ENCODE data around the gene C12orf76.

Gene C12orf76

DNA sequence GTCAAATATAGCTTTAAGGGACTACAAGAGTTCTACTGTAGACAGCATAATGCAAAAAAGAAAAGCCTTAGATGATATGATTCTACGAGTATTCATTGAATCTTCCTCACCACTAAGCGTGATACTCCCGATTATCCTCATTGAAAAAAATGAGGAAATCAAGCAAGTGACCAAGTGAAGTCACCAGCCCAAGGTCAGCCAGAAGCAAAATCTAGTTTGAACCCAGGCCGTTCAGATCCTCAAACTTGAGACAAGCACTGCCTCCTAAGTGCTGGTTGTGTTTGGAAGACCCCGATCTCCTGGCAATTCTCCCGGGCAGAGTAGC lies 53.0 kb downstream of the C12orf76 start:
- Histone ChIP-seq H3K4me3 (ENCODE audit: low read length) (peak overlapping the region; percentile 92), H3K4me1 (ENCODE audit: control insufficient read depth, insufficient read depth, low read length) (peaks cover 4% of the 10 kb centered on the region), H3K9ac (ENCODE audit: low read length) (peak overlapping the region; percentile 70), H3K27me3 (ENCODE audit: control insufficient read depth, insufficient read depth, low read length) (no peaks in the 10 kb centered on the region), H3K27ac (ENCODE audit: low read depth, low read length) (peak overlapping the region; percentile 27), H3K36me3 (ENCODE audit: control insufficient read depth, insufficient read depth, low read length) (peaks cover 3% of the 10 kb centered on the region)

DNA sequence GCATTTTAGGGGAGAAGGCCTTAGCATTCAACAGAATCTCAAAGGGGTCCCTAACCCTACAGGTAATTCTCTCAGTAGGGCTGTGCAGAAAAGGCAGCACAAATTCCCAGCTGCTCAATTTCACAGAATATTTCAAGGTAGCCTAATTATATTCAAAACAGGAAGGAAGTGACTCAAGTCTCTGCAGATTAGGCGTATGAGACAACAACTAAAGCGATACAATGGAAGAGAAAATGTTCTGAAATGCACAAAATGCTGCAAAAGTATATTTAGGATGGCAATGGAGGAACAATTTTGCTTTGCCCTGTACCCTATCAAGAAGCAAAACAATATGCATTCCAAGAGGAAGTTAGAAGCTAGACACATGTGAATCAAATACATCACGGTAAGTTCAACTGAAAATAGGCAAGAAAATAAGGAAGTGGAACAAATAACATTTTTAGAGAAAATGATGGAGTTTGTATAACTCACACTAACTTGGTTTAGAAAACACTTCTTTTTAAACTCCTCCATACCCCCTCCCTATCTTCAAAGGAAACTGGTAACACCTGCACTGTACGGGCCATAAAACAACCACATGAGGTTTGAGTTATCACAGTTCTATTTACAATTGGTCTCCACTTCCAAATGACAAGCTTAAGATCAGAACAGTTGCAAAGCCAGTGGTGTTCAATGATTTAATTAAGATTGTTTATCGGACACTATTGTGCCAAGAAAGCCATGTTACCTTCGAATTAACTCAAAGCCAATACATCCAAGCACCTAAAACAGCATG lies 53.7 kb downstream of the C12orf76 start:
- Histone ChIP-seq H3K9ac (ENCODE audit: low read length) (no peak overlapping the region), H3K27ac (ENCODE audit: low read depth, low read length) (no peak overlapping the region), H3K27me3 (ENCODE audit: control insufficient read depth, insufficient read depth, low read length) (no peaks in the 10 kb centered on the region), H3K36me3 (ENCODE audit: control insufficient read depth, insufficient read depth, low read length) (peaks cover 5% of the 10 kb centered on the region), H3K4me1 (ENCODE audit: control insufficient read depth, insufficient read depth, low read length) (peaks cover 2% of the 10 kb centered on the region), H3K4me3 (ENCODE audit: low read length) (peak overlapping the region; percentile 92)

DNA sequence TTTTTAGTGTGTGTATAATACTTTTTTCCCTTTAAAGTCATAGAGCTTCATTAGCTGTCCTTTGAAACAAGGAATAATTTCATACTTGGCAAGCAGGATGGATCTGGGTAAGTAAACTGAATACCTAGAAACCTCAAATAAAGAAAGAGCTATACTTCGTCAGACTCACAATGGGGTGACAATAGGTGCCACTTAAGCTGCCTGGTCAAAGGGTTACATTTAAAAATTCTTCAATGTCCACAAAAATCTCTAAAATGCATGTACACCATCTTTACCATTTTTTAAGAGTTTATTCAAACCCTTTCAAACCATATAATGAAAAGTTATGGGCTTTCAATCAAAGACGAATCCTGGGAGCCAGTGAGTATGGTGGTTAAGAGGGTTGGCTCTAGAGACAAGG lies 55.2 kb downstream of the C12orf76 start:
- Histone ChIP-seq H3K36me3 (ENCODE audit: control insufficient read depth, insufficient read depth, low read length) (peaks cover 13% of the 10 kb centered on the region), H3K4me1 (ENCODE audit: control insufficient read depth, insufficient read depth, low read length) (no peaks in the 10 kb centered on the region), H3K27ac (ENCODE audit: low read depth, low read length) (no peak overlapping the region), H3K9ac (ENCODE audit: low read length) (no peak overlapping the region), H3K4me3 (ENCODE audit: low read length) (no peak overlapping the region), H3K27me3 (ENCODE audit: control insufficient read depth, insufficient read depth, low read length) (no peaks in the 10 kb centered on the region)

DNA sequence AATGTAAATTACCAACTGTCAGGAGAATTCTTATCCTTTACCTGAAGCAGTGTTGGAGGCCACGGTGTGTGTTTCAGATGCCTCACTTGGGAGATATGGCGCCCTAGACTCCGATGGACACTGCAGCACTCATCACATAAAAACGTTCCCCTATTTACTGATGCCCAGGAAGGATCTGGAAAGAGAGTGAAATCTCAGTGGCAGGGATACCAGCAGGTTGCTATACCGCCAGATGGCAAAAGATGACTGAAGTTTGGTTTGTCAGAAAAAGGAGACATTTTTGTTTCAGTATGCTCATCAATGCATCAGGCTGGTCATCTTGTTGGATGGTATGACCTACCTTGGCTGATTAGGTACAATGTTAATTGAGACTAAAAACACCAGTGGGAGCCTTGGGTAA lies 56.7 kb downstream of the C12orf76 start:
- Histone ChIP-seq H3K27me3 (ENCODE audit: control insufficient read depth, insufficient read depth, low read length) (no peaks in the 10 kb centered on the region), H3K36me3 (ENCODE audit: control insufficient read depth, insufficient read depth, low read length) (peaks cover 16% of the 10 kb centered on the region), H3K4me3 (ENCODE audit: low read length) (no peak overlapping the region), H3K4me1 (ENCODE audit: control insufficient read depth, insufficient read depth, low read length) (no peaks in the 10 kb centered on the region), H3K27ac (ENCODE audit: low read depth, low read length) (no peak overlapping the region), H3K9ac (ENCODE audit: low read length) (no peak overlapping the region)

All from rectal smooth muscle tissue (tissue), 1 donor.